ENCODE data around the gene HMGN4. TPM values are rescaled to one million over a fixed set of nuclear protein-coding genes. Genes with fewer than 3 reads are reported as not detected.

Gene HMGN4
- total RNA-seq, result 47.7 and 59.0 TPM in 2 replicates

DNA sequence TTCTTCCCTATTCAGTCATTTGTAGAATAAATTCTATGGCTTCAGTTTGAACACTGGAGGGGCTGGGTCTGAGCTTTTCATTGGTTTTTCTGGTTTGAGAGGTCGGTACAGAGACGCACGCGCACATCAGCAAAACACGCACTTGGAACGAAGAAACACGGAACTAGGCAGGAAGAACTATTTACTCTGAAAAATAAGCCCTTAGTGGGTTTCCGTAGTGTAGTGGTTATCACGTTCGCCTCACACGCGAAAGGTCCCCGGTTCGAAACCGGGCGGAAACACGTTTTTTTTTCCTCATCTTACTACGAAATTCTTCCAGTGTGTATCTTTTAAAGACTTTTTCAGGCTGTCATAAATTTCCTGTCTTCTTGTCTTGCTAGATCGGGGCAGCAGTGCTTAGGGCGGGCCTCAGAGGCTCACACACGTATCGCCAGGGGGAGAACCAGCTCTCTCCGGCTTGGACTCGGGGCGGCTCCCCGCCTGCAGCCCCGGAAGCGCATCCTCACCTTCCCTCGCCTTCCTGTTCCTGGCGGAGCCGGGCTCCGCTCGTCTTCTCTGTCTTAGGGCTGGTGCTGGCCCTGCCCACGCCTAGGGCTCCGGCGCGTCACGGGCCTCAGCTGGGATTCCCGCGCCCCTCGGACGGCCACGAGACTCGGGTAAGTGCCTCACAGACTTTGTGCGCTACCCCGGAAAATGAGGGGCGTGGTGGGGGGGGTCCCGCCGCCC is at the start of gene HMGN4:
Gene HMGN4, plus strand, starts transcription at position 521 of the 726 bp plus-strand sequence. CDS start 6,841 bp downstream, outside the sequence.

DNA sequence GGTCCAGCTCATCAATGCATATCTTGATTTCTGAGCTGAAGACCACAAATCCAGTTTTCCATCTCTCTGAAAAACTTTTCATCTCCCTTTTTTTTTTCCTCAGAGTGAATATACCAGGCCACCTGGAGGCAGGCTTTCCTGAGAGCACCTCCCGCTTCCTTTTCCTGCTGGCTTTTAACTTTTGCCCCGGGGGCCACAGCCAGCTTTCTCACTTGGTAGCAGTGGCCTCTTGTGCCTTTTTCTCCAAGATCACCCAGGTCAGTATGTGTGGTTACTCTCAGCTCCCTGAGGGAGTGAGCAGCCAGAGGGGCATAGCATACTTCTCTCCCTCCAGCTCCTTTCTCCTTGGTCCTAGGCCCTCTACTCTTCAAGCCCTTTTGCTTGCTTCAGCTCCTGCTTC is 38.1 kb upstream of the HMGN4 start, which contains the start of gene BTN1A1:
Gene BTN1A1, plus strand, starts transcription at position 202 of the 400 bp plus-strand sequence. CDS start 984 bp downstream, outside the sequence.

Small RNA genes lying within 50 kb of the gene (small RNA-seq; reads per million reads assigned to genes)
- gene RNU6-502P (ENCODE audit: low replicate concordance), result not detected

Other genes starting within 250 kb of the HMGN4 start
- gene BTN3A2, start 173.2 kb upstream of the HMGN4 start, total RNA-seq, result 27.6 and 34.9 TPM in 2 replicates
- gene BTN2A2, start 155.3 kb upstream of the HMGN4 start, total RNA-seq, result 12.7 and 16.0 TPM in 2 replicates
- 26.2 and 36.8 TPM in 2 replicates for gene BTN3A1, start 136.1 kb upstream of the HMGN4 start, total RNA-seq
- gene BTN3A3, start 97.9 kb upstream of the HMGN4 start, total RNA-seq, result 18.0 and 27.1 TPM in 2 replicates
- gene BTN2A1, start 80.4 kb upstream of the HMGN4 start, total RNA-seq, result 30.8 and 39.0 TPM in 2 replicates
- not detected in 2 replicates for gene BTN1A1, start 38.1 kb upstream of the HMGN4 start, total RNA-seq
- 14.9 and 24.5 TPM in 2 replicates for gene ABT1, start 58.6 kb downstream of the HMGN4 start, total RNA-seq
- gene ZNF322, start 121.4 kb downstream of the HMGN4 start, total RNA-seq, result 11.6 and 16.0 TPM in 2 replicates

Data from placental pericyte (primary cell).